DND-41 (cell line): ENCODE results near the gene CRYBB3.
"Not testable (repeated sequence)": the region's sequence is repeated elsewhere in the genome, so short reads cannot be mapped to it uniquely, and the experiment has no call there.

Experiments used
- ATAC-seq: fragments of 200-7000 bp; cut with Tn5 transposase; 3 replicates; pipeline ENCODE4 v1.9.1; 2021; ENCODE audit warnings: low read depth; ENCODE audit not compliant: insufficient read depth
- DNase-seq: peaks from one replicate; pipeline ENCODE4 v3.0.0-alpha.2; 2020
- H2AFZ ChIP-seq: 2 replicates; pipeline ENCODE4 v1.6.0; 2012; ENCODE audit warnings: low read depth, low read length
- H3K27ac ChIP-seq: 2 replicates; pipeline ENCODE4 v1.5.1; 2012; ENCODE audit warnings: low read length, inconsistent platforms
- H3K27me3 ChIP-seq: fragments of 200-600 bp; sonication (generic); 2 replicates; pipeline ENCODE4 v1.6.0; 2012; ENCODE audit warnings: low read length, mild to moderate bottlenecking, inconsistent platforms; ENCODE audit not compliant: insufficient read depth, poor library complexity
- H3K36me3 ChIP-seq: 2 replicates; pipeline ENCODE4 v1.5.1; 2012; ENCODE audit warnings: low read length, inconsistent platforms; ENCODE audit not compliant: insufficient read depth
- H3K4me1 ChIP-seq: 2 replicates; pipeline ENCODE4 v1.5.1; 2012; ENCODE audit warnings: mild to moderate bottlenecking, low read length; ENCODE audit not compliant: insufficient read depth
- H3K4me2 ChIP-seq: 2 replicates; pipeline ENCODE4 v1.6.0; 2012; ENCODE audit warnings: mild to moderate bottlenecking, moderate library complexity, low read length, inconsistent platforms; ENCODE audit not compliant: insufficient read depth
- H3K4me3 ChIP-seq, 2 experiments: fragments of 200-600 bp in 1 of 2; shearing (Covaris generic) in 1 of 2; 2 replicates each; pipeline ENCODE4 v1.5.1; 2012 to 2016; ENCODE audit warnings: inconsistent platforms in 2 of 2, low read length in 2 of 2, mild to moderate bottlenecking in 2 of 2, low read depth in 1 of 2, moderate library complexity in 1 of 2
- H3K79me2 ChIP-seq: 2 replicates; pipeline ENCODE4 v1.6.0; 2012; ENCODE audit warnings: low read length, inconsistent platforms; ENCODE audit not compliant: insufficient read depth
- H3K9ac ChIP-seq: 2 replicates; pipeline ENCODE4 v1.6.0; 2012; ENCODE audit warnings: low read depth, mild to moderate bottlenecking, inconsistent platforms, low read length, moderate library complexity
- H3K9me3 ChIP-seq: 2 replicates; pipeline ENCODE4 v1.5.1; 2012; ENCODE audit warnings: low read length, moderate library complexity, mild to moderate bottlenecking, inconsistent platforms; ENCODE audit not compliant: insufficient read depth, severe bottlenecking
- H4K20me1 ChIP-seq: 2 replicates; pipeline ENCODE4 v1.6.0; 2012; ENCODE audit warnings: low read length; ENCODE audit not compliant: insufficient read depth
- EZH2 ChIP-seq: IDR thresholded peaks from 3 replicates; pipeline ENCODE4 v1.6.1; 2012; ENCODE audit warnings: borderline replicate concordance, low read depth, mild to moderate bottlenecking, moderate library complexity, low read length, inconsistent platforms; ENCODE audit not compliant: severe bottlenecking
- TF ChIP-seq, protein P1 (sequence below): IDR thresholded peaks from 2 replicates; pipeline ENCODE4 v1.5.1; 2012; ENCODE audit warnings: borderline replicate concordance, low read length, moderate library complexity, mild to moderate bottlenecking; ENCODE audit not compliant: poor library complexity, severe bottlenecking; ENCODE audit errors: extremely low read depth

CRYBB3 gene

DNA sequence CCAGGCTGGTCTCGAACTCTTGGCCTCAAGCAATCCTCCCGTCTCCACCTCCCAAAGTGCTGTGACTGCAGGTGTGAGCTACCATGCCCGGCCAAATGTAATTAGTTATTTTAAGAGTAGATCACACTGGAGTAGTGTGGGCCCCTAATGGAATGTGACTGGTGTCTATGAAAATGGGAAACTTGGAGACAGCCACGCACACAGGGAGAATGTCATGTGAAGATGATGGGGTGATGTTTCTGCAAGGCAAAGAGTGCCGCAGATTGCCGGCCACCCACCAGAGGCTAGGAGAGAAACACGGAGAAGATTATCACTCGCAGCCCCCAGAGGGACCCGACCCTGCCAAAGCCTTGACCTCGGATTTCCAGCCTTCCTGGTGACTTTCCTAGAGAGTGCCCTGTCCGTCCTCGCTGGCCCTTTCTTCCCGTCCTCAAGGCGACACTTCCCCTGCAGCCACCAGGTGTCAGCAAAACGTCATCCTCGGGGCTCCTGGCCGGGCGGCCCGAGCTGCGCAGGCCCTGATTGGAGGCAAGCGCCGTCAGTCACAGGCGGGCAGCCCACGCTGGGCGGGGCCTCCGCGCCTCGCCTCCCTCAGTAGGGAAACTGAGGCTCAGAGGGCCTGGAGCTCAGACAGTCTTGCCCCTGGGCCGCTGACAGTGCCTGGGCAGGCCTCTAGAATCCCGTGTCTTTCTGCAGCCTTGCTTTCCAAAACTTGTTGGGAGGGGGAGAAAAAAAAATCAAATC, 36.1 kb downstream of the CRYBB3 start:
- ATAC-seq = peak; percentile 82
- no peak for TF ChIP-seq EZH2
- TF ChIP-seq, protein P1, sequence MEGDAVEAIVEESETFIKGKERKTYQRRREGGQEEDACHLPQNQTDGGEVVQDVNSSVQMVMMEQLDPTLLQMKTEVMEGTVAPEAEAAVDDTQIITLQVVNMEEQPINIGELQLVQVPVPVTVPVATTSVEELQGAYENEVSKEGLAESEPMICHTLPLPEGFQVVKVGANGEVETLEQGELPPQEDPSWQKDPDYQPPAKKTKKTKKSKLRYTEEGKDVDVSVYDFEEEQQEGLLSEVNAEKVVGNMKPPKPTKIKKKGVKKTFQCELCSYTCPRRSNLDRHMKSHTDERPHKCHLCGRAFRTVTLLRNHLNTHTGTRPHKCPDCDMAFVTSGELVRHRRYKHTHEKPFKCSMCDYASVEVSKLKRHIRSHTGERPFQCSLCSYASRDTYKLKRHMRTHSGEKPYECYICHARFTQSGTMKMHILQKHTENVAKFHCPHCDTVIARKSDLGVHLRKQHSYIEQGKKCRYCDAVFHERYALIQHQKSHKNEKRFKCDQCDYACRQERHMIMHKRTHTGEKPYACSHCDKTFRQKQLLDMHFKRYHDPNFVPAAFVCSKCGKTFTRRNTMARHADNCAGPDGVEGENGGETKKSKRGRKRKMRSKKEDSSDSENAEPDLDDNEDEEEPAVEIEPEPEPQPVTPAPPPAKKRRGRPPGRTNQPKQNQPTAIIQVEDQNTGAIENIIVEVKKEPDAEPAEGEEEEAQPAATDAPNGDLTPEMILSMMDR = peak; percentile 73
- Histone ChIP-seq H3K9me3 (no peaks in the 10 kb centered on the region), H3K79me2 (no peaks in the 10 kb centered on the region), H4K20me1 (no peaks in the 10 kb centered on the region), H3K9ac (no peak overlapping the region), H3K36me3 (no peaks in the 10 kb centered on the region), H3K27me3 (peaks cover 5% of the 10 kb centered on the region), H2AFZ (no peak overlapping the region), H3K4me1 (no peaks in the 10 kb centered on the region), H3K4me2 (no peak overlapping the region), H3K27ac (no peak overlapping the region), H3K4me3 (no peak overlapping the region)
- peak; percentile 53 for DNase-seq

DNA sequence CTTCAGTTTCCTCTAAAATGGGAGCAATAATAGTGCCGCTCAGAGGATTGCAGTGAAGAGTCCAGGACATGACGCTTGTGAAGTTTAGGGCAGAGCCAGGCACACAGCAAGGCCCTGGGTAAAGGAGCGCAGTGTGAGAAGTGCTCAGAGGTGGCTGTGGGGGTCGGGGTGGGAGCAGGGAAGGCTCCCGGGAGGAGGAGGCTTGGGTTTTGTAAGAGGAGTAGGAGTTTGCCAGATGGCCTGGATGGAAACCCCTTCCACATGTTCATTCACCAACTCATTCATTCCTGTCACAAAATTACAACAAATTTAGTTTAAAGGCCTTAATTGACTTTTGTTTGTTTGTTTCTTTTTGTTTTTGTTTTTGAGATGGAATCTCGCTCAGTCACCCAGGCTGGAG, 36.8 kb downstream of the CRYBB3 start:
- ATAC-seq = no peak
- H4K20me1 ChIP-seq = no peaks in the 10 kb centered on the region
- H3K4me1 ChIP-seq = no peaks in the 10 kb centered on the region
- H3K4me3 ChIP-seq = no peak overlapping the region
- H3K36me3 ChIP-seq = no peaks in the 10 kb centered on the region
- H3K4me2 ChIP-seq = no peak overlapping the region
- H3K79me2 ChIP-seq = no peaks in the 10 kb centered on the region
- peaks cover 8% of the 10 kb centered on the region for H3K27me3 ChIP-seq
- no peak overlapping the region for H2AFZ ChIP-seq
- no peak overlapping the region for H3K27ac ChIP-seq
- H3K9ac ChIP-seq = no peak overlapping the region
- DNase-seq = no peak
- TF ChIP-seq, protein P1 = no peak
- TF ChIP-seq EZH2 = no peak
- H3K9me3 ChIP-seq = no peaks in the 10 kb centered on the region

DNA sequence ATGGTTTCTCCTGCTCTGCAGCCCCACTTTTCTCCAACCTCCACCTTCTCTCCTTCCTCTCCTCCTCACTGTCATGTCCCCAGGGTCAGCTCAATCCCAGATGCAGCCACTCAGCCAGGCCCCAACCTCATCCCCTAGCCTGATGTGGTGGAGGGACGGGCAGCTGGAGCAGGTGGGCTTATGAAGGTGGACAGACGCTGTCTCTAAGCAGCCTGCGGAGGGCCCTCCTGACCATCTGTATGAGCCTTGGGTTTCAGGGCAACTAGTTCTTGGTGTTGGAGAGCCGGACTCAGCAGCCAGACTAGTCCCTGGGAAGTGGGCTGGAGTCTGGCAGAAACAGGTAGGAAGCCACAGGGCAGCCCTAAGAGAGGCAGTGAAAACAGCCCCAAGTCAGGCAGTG, 37.8 kb downstream of the CRYBB3 start:
- Histone ChIP-seq H3K4me3 (no peak overlapping the region), H3K9ac (no peak overlapping the region), H3K27me3 (peaks cover 3% of the 10 kb centered on the region), H4K20me1 (no peaks in the 10 kb centered on the region), H3K4me1 (no peaks in the 10 kb centered on the region), H3K9me3 (no peaks in the 10 kb centered on the region), H3K4me2 (no peak overlapping the region), H3K27ac (no peak overlapping the region), H2AFZ (no peak overlapping the region), H3K36me3 (no peaks in the 10 kb centered on the region), H3K79me2 (no peaks in the 10 kb centered on the region)
- ATAC-seq (no peak), DNase-seq (no peak)
- no peak for TF ChIP-seq EZH2
- TF ChIP-seq, protein P1 = no peak

DNA sequence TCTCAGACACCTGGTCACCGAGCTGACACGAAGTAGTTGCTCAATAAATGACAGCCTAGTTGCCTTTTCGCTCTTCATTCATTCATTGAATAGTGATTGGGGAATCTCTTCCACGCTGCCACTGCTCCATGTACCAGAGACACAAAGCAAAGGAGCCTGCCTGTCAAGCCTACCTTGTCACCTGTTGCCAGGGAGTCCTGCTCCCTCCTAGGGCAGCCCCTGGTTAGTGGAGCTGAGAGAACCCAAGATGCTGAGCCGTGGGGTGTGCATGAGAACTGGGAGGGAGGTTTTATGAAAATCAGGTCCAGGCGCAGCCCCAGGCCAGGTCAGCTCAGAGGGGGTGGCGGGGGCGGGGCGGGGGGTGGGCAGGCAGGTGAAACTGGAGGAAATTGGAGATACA, 38.4 kb downstream of the CRYBB3 start:
- H3K36me3 ChIP-seq = not testable (repeated sequence)

DNA sequence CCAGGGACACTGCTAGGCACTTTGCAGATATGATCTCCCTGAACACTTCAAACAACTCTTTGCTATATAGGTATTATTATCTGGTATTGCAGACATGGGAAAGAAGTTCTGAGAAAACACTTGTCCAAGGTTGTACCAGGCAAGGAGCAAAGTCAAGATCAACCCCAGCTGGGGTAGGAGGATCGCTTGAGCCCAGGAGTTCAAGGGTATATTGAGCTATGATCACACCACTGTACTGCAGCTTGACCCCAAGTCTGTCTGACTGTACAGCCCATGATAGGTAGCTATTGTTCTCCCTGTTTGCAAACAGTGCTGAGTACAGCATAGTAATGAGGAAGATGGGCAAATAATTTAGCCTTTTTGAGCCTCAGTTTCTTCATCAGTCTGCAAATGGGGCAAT, 55.5 kb downstream of the CRYBB3 start:
- not testable (repeated sequence) for H3K9me3 ChIP-seq, H3K79me2 ChIP-seq, H4K20me1 ChIP-seq, H3K36me3 ChIP-seq, H3K27me3 ChIP-seq, H3K4me2 ChIP-seq, ATAC-seq, H3K4me3 ChIP-seq, H3K9ac ChIP-seq, H3K4me1 ChIP-seq, DNase-seq, H2AFZ ChIP-seq, H3K27ac ChIP-seq

More for the DNA sequence above, 38.4 kb downstream of the CRYBB3 start:
- not testable (repeated sequence) for H3K27me3 ChIP-seq, H3K9ac ChIP-seq, H2AFZ ChIP-seq, H3K27ac ChIP-seq, H3K4me3 ChIP-seq, ATAC-seq, H3K79me2 ChIP-seq, H3K4me1 ChIP-seq, H3K9me3 ChIP-seq, H4K20me1 ChIP-seq, H3K4me2 ChIP-seq, DNase-seq
